T1000 (cell line): ENCODE results near the gene SH2D6.
"Not testable (repeated sequence)": the region's sequence is repeated elsewhere in the genome, so short reads cannot be mapped to it uniquely, and the experiment has no call there.

Experiments used
- DNase-seq: peaks from one replicate; lab custom pipeline; 2025; ENCODE audit warnings: mixed read lengths; lab: John Stamatoyannopoulos, UW

SH2D6 gene

GRCh38 chr2:85422072-85422457 lies 3.6 kb downstream of the SH2D6 start:
- no peak for DNase-seq

DNA sequence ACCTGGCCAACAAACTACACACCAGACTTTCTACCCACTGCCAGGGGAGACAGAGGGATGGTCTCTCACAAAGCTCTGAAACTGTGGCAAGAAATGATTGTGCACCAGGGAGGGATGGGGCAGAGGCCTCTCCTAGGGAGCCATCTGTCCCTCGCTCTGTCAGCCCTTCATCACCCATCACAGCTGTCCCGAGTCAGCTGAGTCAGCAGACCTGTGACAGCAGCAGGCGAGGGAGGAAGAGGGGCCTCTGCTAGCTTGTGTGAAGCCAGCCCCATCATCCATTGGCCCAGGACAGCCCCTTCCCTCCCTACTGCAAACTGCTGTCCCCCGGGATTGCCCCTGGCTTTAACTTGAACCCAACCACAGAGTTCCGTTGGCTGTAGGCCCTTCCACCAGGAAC lies 5.0 kb downstream of the SH2D6 start:
- DNase-seq, result no peak

DNA sequence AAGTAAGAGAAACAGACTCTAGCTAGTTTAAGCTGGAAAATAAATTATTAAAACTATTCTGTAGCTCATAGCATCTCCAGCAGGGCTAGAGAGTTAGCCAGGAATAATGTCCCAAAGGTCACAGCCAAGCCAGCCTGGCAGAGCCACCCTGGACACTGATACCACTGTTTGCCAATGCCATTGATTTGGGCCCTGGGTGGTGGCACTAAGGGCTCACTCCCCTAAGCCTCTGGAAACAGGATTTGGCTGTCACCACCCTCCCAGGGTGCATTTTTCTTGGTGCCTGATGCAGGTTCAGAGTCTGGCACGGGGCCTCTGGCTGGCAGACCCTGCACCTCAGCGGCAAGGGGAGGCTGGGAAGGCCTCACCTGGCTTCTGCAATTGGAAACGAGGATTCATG lies 7.1 kb downstream of the SH2D6 start:
- no peak for DNase-seq

- DNase-seq, result no peak
Observed at GRCh38 chr2:85427300-85427835, 8.9 kb downstream of the SH2D6 start.

DNA sequence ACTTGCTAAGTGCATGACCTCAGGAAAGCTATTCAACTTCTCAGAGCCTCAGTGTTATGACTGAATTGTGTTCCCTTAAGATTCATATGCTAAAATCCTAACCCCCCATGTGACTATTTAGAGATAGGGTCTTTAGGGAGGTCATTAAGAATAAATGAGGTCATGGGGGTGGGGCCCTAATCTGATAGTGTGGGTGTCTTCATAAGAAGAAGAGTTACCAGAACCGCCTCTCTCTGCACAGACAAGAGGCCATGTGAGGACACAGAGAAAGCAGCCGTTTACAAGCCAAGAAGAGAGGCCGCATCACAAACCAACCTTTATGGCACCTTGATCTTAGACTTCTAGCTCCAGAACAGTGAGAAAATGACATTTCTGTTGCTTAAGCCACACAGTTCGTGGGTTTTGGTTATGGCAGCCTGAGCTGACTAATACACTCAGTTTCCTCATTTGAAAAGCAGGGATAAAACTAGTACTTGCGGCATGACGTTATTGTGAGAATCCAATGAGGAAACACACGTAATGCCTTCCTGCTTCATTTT lies 9.9 kb downstream of the SH2D6 start:
- DNase-seq, result no peak

DNA sequence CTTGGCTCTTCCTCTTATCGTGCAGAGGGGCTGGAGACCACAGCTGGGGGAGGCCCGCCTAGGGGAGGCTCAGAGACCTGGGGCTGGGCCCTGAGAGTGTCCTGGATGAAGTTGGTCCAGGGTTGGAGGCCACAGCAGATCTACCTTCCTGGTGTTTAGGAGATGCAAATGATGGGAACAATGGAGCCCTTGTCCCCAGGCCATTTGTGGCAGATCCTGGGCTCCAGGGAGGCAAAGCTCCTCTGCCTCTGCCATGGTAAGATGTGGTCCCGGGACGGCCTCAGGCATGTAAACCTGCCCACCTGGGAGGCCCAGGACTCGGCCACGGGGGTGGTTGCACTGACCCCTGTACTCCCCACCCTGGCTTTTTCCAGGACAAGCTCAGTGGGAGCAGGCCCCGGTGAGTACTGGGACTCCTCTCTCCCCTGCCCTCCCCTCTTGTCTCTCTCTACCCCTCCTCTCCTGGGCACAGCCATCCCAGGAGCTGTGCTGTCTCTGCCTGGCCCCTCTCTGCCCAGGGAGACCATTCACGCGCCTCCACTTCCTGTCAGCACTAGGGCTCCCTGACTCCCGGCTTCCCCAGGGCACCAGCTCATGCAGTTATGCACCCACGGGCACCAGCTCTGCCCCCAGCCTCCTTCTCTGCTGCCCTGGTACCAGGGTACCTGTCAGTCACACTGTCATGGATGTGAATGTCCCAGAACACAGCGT lies 10.9 kb downstream of the SH2D6 start:
- no peak for DNase-seq

DNA sequence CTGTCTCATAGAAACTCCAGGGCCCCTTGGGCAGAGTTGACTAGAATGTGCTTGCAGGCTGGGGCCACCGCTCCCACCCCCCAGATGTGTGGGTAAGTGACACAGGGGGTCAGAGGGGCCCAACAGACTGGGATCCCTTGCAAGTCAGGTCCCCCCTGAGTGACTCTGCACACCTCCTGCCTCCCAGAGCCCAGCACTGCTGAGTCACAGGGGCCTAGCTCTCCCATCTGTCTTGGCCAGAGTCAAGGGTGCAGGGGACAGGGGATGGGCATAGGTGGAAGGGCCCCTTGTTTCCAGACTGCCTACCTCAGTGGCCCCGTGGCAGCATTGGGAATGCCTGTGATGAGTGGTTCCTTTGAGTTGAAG lies 11.4 kb downstream of the SH2D6 start:
- no peak for DNase-seq

DNA sequence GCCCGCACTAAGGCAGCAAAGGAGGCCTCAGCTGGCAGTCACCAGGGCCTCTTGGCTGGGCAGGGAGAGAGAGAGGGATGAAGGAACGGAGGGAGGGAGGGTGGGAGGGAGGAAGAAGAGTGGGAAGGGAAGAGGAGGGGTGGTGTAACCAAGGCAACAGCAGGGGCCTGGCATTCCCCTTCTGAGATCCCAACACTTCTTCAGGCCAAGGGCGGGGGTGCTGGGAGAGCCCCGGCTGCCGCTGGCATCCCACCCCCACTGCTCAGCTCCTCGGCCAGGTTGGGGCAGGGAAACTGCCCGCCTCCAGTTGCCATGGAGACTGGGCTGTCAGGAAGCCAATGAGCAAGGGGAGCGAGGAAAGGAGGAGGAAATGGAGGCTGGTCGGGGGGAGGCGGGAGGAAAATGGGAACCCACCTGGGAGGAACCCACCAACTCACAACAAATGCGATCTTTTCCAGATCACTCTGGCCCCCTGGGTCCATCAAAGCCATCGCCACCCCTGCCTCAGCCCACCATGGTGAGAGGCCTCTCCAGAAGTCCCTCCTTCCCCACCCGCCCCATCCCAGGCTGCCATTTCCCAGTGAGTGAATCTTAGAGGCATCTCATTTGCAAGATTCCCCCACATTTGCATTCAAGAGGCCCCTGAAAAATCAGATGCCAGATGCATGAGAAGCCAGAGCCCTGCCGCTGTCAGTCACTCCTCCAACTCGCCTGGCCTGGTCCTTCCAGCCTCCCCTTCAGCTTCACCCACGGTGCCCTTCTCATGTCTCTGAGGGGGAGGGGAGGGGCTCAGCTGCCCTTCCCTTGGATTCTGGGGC lies 12.4 kb downstream of the SH2D6 start:
- no peak for DNase-seq

GRCh38 chr2:85431570-85432205 lies 13.2 kb downstream of the SH2D6 start:
- DNase-seq, result no peak

DNA sequence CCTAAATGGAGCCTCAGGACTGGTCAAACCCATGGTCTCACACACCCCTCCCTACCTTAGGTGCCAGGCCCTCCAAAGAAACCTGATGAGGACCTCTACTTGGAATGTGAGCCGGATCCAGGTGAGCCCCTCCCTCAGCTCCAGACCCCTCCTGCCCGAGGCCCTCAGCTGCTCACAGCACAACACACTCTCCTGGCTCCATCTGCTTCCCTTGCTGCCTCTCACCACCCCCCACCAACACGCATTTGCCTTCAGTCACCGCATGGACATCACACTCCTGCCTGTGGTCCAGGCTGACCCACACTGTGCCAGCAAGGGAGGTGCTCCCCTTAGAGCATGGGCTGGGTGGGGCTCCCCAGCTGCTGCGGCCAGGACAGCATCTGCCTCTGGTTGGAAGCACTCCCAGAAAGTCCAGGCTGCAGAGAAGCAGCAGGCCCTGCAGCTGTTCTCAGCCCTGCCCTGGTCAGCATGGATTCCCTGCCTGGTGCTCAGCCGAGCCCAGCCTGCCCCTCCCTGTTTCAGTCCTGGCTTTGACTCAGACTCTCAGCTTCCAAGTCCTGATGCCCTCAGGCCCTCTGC lies 15.1 kb downstream of the SH2D6 start:
- DNase-seq, result peak; percentile 39

DNA sequence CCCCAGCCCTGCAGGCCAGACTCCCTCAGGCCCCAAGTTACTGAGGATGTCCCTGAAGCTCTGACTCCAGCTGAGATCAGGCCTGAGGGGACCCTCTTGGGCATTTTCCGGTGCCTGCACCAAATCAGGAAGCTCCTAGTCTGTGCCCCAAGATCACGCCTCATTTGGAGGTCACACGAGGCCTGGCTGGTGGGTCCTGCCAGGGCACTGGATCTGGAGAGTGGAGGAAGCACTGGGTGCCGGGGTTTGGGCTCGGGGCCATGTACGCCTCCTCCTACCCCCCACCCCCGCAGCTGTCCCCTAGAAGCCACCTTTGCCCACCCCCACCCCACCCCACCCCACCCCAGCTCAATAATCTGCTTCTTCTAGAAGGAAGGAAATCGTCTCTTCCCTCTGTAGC lies 16.2 kb downstream of the SH2D6 start:
- no peak for DNase-seq

GRCh38 chr2:85435220-85435958 lies 16.9 kb downstream of the SH2D6 start:
- no peak for DNase-seq

- DNase-seq, result no peak
Observed at GRCh38 chr2:85435981-85436835, 17.7 kb downstream of the SH2D6 start.

GRCh38 chr2:85436836-85437487 lies 18.4 kb downstream of the SH2D6 start:
- DNase-seq, result no peak

- peak; percentile 18 for DNase-seq
Observed at GRCh38 chr2:85437488-85438200, 19.1 kb downstream of the SH2D6 start.

DNA sequence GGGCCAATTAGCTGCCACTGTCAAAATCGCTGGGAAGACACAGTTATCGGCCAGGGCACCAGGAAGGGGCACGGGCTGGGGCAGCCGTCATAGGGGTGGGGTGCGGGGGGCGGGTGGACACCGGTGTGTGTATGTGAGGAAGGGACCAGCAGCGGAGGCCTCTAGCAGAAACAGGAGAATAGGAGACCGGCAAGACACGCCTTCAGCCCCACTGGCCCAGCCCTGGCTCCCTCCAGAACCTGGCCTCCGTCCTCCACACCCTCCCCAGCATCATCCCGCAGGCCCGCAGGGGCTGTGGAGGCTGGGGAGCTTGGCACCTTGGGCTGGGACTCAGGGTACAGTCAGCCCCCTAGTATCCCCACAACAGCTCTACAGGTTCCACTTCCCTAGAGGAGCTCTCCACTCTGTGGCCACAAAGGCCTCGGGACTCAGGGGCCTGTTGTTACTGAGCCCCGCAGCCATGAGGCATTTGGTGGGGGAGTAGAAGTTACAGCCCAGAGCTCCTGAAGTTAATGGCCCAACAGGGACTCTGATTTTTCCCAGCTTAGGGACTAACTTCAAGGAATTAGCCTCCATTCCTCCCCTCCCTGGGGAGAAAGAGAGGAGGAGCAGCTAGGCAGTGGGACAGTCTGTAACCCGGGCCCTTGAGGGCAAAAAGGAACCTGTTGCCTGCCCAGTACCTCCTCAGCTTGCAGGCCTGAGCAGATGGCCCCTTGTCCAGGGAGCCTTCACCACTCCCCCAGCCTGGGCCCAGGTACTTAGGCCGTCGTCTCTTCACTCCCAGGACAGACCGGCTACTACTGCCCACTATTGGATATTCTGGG lies 19.9 kb downstream of the SH2D6 start:
- DNase-seq, result no peak

- DNase-seq, result no peak
Observed at GRCh38 chr2:85439025-85439472, 20.5 kb downstream of the SH2D6 start.

GRCh38 chr2:85439569-85439968 lies 21.1 kb downstream of the SH2D6 start:
- not testable (repeated sequence) for DNase-seq
